Smooth muscle cell (in vitro differentiated cells): ENCODE data around the gene AQP9. TPM values are rescaled to one million over a fixed set of nuclear protein-coding genes. Genes with fewer than 3 reads are reported as not detected.

ENCODE experiments used
- DNase-seq: peaks from one replicate; lab custom pipeline; 2025; ENCODE audit not compliant: unreplicated experiment; lab: John Stamatoyannopoulos, UW
- H2AFZ ChIP-seq: fragments of 200-600 bp; sonication (generic); 2 replicates; pipeline ENCODE4 v1.6.0; 2016; ENCODE audit warnings: antibody characterized with exemption, low read depth, mild to moderate bottlenecking
- H3F3A ChIP-seq: fragments of 200-600 bp; sonication (generic); 2 replicates; pipeline ENCODE4 v1.6.0; 2017; ENCODE audit warnings: antibody characterized with exemption, low read depth
- H3K27ac ChIP-seq: fragments of 200-600 bp; sonication (generic); 2 replicates; pipeline ENCODE4 v1.5.1; 2016; ENCODE audit warnings: low read depth, mild to moderate bottlenecking
- H3K27me3 ChIP-seq: fragments of 200-600 bp; sonication (generic); 2 replicates; pipeline ENCODE4 v1.6.1; 2016; ENCODE audit warnings: low read depth, mild to moderate bottlenecking
- H3K36me3 ChIP-seq: fragments of 200-600 bp; sonication (generic); 2 replicates; pipeline ENCODE4 v1.5.1; 2016; ENCODE audit warnings: low read depth
- H3K4me1 ChIP-seq: fragments of 200-600 bp; sonication (generic); 2 replicates; pipeline ENCODE4 v1.5.1; 2016; ENCODE audit warnings: low read depth
- H3K4me2 ChIP-seq: fragments of 200-600 bp; sonication (generic); 2 replicates; pipeline ENCODE4 v1.6.0; 2016; ENCODE audit warnings: mild to moderate bottlenecking
- H3K4me3 ChIP-seq: fragments of 200-600 bp; sonication (generic); 2 replicates; pipeline ENCODE4 v1.5.1; 2016; ENCODE audit warnings: mild to moderate bottlenecking
- H3K79me2 ChIP-seq: fragments of 200-600 bp; sonication (generic); 2 replicates; pipeline ENCODE4 v1.6.0; 2016; ENCODE audit warnings: low read depth, mild to moderate bottlenecking
- H3K9ac ChIP-seq: fragments of 200-600 bp; sonication (generic); 2 replicates; pipeline ENCODE4 v1.6.0; 2016; ENCODE audit warnings: low read depth
- H3K9me3 ChIP-seq: fragments of 200-600 bp; sonication (generic); replicated peaks from 2 replicates; pipeline ENCODE4 v1.5.1; 2016; ENCODE audit warnings: low read depth
- H4K20me1 ChIP-seq: fragments of 200-600 bp; sonication (generic); 2 replicates; pipeline ENCODE4 v1.6.0; 2016; ENCODE audit warnings: low read depth
- WGBS: methylation state at CpG from one replicate; pipeline ENCODE4 v1.1.7; 2016; ENCODE audit warnings: low lambda C conversion rate; 5-methylcytosine and 5-hydroxymethylcytosine counted together
- polyA plus RNA-seq: library from polyadenylated mRNA; unstranded; fragments of >200 nt; fragmentation: Nextera tagmentation; extraction: Ambion mirVana; gene quantifications from 2 replicates; pipeline ENCODE4 v1.2.1, GENCODE V29; 2016
- total RNA-seq: library from RNA; depleted of rRNA; stranded (reverse); fragments of >200 nt; gene quantifications from 2 replicates; pipeline ENCODE4 v1.2.3, GENCODE V29; 2014
- TF ChIP-seq, protein P1 (sequence below): fragments of 200-600 bp; sonication (generic); IDR thresholded peaks from 2 replicates; pipeline ENCODE4 v1.5.1; 2017; ENCODE audit warnings: borderline replicate concordance, mild to moderate bottlenecking, antibody characterized with exemption; ENCODE audit not compliant: insufficient read depth, poor library complexity, severe bottlenecking

AQP9 gene
- total and polyA plus RNA-seq, 2 experiments from 2014 or later: 1.5 TPM; not detected in 1

DNA sequence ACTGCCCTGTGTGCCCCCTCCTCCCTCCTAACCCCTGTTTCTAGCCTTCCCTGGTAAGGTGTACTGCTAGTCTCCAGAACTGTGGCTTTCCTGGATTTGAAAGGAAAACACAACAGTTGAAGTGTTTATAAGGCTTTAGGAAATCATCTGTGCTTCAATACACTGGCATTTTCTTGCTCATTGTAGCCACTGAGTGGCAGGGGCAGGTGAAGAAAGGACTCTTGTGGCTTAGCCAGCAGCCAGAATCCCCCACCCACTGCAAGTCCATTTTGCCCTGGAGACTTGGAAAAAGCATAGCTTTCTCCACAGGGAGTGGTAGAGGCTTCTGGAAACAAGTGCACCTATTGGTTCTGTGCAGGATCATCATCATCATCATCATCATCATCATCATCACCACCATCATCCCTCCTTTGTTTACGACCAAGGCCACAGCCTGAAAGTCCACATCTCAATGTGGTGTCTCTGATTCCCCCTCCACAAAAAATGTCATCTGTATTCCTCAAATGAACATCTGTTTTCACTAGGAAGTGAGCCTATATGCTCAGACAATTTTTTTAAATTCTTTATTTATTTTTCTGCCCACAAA lies 33.4 kb downstream of the AQP9 start:
- 86% methylated on average over 1 of the region's 1 CpG for WGBS
- no peak overlapping the region for H3K4me3 ChIP-seq
- no peaks in the 10 kb centered on the region for H3F3A ChIP-seq
- H4K20me1 ChIP-seq: no peaks in the 10 kb centered on the region
- H3K4me2 ChIP-seq: no peak overlapping the region
- no peak overlapping the region for H3K27ac ChIP-seq
- no peak overlapping the region for H2AFZ ChIP-seq
- H3K79me2 ChIP-seq: no peaks in the 10 kb centered on the region
- TF ChIP-seq, protein P1, sequence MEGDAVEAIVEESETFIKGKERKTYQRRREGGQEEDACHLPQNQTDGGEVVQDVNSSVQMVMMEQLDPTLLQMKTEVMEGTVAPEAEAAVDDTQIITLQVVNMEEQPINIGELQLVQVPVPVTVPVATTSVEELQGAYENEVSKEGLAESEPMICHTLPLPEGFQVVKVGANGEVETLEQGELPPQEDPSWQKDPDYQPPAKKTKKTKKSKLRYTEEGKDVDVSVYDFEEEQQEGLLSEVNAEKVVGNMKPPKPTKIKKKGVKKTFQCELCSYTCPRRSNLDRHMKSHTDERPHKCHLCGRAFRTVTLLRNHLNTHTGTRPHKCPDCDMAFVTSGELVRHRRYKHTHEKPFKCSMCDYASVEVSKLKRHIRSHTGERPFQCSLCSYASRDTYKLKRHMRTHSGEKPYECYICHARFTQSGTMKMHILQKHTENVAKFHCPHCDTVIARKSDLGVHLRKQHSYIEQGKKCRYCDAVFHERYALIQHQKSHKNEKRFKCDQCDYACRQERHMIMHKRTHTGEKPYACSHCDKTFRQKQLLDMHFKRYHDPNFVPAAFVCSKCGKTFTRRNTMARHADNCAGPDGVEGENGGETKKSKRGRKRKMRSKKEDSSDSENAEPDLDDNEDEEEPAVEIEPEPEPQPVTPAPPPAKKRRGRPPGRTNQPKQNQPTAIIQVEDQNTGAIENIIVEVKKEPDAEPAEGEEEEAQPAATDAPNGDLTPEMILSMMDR: no peak
- no peaks in the 10 kb centered on the region for H3K27me3 ChIP-seq
- H3K9me3 ChIP-seq: no peaks in the 10 kb centered on the region
- H3K36me3 ChIP-seq: no peaks in the 10 kb centered on the region
- DNase-seq: no peak
- peaks cover 4% of the 10 kb centered on the region for H3K4me1 ChIP-seq
- H3K9ac ChIP-seq: no peak overlapping the region

DNA sequence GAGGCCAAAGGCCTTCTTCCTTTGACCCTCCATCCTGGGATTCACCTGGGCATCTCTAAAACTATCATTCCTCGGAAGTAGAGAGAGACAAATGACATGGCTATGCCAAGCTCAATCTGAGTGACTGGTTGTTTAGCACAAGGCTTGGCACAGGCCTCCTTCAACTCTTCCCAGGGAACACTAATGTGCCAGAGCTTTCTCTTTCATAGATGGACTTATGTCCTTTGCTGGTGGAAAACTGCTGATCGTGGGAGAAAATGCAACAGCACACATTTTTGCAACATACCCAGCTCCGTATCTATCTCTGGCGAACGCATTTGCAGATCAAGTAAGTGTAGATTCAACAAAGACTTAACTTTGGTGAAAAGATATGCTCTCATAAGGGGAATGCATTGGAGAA lies 36.5 kb downstream of the AQP9 start:
- no peak overlapping the region for H3K4me2 ChIP-seq
- H3K79me2 ChIP-seq: no peaks in the 10 kb centered on the region
- H3K4me1 ChIP-seq: no peaks in the 10 kb centered on the region
- H2AFZ ChIP-seq: no peak overlapping the region
- no peaks in the 10 kb centered on the region for H4K20me1 ChIP-seq
- no peaks in the 10 kb centered on the region for H3K27me3 ChIP-seq
- TF ChIP-seq, protein P1: no peak
- H3K4me3 ChIP-seq: no peak overlapping the region
- H3K9me3 ChIP-seq: no peaks in the 10 kb centered on the region
- 95% methylated on average over 5 of the region's 5 CpGs for whole genome bisulfite sequencing
- no peak overlapping the region for H3K9ac ChIP-seq
- no peak for DNase-seq
- no peaks in the 10 kb centered on the region for H3K36me3 ChIP-seq
- no peak overlapping the region for H3K27ac ChIP-seq
- no peaks in the 10 kb centered on the region for H3F3A ChIP-seq

DNA sequence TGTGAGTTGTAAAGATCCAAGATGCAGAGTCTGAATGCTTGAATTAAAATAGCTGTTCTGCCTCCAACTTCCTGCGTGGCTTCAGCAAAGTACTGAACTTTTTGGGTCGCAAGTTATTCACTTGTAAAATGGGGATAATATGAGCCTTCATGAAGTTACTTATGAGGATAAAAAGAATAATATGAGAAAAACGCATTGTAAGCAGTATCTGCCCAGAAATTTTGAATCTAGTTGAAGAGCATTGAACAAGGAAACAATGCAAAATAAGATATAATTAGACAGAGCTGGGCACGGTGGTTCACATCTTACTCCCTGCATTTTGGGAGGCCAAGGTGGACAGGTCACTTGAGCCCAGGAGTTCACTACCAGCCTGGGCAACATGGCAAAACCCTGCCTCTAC lies 37.8 kb downstream of the AQP9 start:
- no peaks in the 10 kb centered on the region for H3K4me1 ChIP-seq
- TF ChIP-seq, protein P1: no peak

DNA sequence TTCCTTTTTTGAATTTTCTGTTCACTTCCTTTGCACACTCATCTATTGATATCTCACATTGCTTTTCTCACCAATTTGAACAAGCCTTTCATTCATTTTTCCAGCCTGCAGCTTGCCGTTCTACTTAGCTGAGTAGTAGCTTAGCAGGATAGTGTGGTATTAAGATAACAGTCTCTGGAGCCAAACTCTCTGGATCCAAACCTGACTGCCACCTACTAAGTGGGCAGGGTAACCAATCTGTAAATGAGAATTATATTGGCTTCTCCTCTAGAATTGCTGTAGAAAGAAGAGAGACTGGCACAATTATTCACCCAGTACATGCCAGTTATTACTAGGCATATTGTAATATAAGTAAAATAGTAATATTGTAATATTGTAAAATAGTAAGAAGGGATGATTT lies 40.5 kb downstream of the AQP9 start:
- Histone ChIP-seq H3K27me3 (no peaks in the 10 kb centered on the region), H3F3A (no peaks in the 10 kb centered on the region), H3K4me1 (no peaks in the 10 kb centered on the region), H3K4me3 (no peak overlapping the region), H3K27ac (no peak overlapping the region), H3K36me3 (no peaks in the 10 kb centered on the region), H4K20me1 (no peaks in the 10 kb centered on the region), H3K9ac (no peak overlapping the region), H3K9me3 (no peaks in the 10 kb centered on the region), H2AFZ (no peak overlapping the region), H3K79me2 (no peaks in the 10 kb centered on the region), H3K4me2 (no peak overlapping the region)
- TF ChIP-seq, protein P1: no peak
- no peak for DNase-seq
- WGBS: 29% methylated on average over 1 of the region's 1 CpG

More for the DNA sequence above, 37.8 kb downstream of the AQP9 start:
- H3K36me3 ChIP-seq: no peaks in the 10 kb centered on the region
- no peak for DNase-seq
- H3K9ac ChIP-seq: no peak overlapping the region
- H4K20me1 ChIP-seq: no peaks in the 10 kb centered on the region
- H3K27ac ChIP-seq: no peak overlapping the region
- no peaks in the 10 kb centered on the region for H3K79me2 ChIP-seq
- no peak overlapping the region for H2AFZ ChIP-seq
- H3K4me3 ChIP-seq: no peak overlapping the region
- H3K4me2 ChIP-seq: no peak overlapping the region
- 96% methylated on average over 4 of the region's 4 CpGs for WGBS
- no peaks in the 10 kb centered on the region for H3K27me3 ChIP-seq
- no peaks in the 10 kb centered on the region for H3F3A ChIP-seq
- H3K9me3 ChIP-seq: no peaks in the 10 kb centered on the region
